VCaP (cell line): Measurements from ENCODE around the gene PPIA.

Source experiments
- H3K27ac ChIP-seq: fragments of 450-650 bp; 2 replicates; pipeline ENCODE4 v1.5.1; 2017
- TF ChIP-seq, protein P1 (sequence below): fragments of 450-650 bp; conservative IDR thresholded peaks from 2 replicates; pipeline ENCODE4 v1.5.1; 2017; ENCODE audit warnings: mild to moderate bottlenecking, moderate library complexity

PPIA gene

DNA sequence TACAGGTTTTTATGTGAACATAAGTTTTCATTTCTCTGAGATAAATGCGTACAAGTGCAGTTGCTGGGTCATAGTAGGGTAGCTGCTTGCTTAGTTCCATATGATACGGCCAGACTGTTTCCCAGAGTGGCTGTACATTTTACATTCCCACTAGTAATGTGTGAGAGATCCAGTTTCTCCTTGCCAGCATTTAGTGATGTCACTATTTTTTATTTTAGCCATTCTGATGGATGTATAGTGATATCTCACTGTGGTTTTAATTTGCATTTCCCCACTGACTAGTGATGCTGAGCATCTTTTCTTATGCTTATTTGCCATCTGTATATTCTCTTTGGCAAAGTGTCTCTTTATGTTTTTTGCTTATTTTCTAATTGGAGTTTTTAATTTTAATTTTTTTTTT lies 43.7 kb upstream of the PPIA start:
- H3K27ac ChIP-seq: no peak overlapping the region
- TF ChIP-seq, protein P1, sequence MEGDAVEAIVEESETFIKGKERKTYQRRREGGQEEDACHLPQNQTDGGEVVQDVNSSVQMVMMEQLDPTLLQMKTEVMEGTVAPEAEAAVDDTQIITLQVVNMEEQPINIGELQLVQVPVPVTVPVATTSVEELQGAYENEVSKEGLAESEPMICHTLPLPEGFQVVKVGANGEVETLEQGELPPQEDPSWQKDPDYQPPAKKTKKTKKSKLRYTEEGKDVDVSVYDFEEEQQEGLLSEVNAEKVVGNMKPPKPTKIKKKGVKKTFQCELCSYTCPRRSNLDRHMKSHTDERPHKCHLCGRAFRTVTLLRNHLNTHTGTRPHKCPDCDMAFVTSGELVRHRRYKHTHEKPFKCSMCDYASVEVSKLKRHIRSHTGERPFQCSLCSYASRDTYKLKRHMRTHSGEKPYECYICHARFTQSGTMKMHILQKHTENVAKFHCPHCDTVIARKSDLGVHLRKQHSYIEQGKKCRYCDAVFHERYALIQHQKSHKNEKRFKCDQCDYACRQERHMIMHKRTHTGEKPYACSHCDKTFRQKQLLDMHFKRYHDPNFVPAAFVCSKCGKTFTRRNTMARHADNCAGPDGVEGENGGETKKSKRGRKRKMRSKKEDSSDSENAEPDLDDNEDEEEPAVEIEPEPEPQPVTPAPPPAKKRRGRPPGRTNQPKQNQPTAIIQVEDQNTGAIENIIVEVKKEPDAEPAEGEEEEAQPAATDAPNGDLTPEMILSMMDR: no peak

DNA sequence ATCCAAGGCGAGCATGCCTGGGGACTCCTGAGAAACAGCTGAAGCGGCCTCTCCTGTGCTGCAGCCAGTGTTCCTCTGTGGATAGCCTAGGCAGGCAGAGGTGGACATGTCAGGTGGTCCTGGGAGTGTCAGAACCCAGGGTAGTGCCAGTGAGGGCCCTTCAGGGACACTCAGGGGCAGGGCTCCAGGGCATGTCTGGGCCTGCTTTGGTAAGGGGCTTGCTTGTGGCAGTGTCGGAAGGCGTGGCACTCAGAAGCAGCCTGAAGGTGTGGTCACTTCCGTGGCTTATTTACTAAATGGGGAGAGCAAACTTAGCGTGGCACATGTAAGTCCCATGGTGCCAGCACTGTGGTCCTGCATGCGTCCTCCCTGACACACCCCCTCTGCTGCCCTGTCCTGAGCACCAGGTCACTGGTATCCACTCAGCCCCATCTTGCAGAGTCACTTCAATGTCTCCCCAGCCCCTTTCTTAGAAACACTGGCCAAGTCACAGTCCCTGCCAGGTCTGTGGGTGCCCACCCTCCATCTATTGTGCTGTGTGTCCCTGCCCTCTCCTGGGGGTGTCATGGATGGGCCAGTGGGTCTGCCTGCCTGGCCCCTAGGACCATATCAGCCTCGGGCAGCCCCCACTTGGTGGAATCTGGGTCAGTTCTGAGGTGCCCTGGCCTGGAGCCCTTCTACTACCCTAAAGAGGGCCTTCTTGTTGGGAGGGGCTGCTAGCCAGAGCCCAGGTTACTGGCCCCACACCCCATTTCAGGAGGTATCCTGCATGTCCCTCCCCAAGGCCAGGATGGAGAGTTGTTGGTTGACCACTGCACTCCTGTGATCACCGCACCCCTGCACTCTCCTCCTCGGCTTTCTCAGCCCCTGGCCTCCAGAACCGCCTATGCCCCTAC lies 41.4 kb upstream of the PPIA start:
- TF ChIP-seq, protein P1: no peak
- no peak overlapping the region; the same call in 1 of the 2 replicates for H3K27ac ChIP-seq

DNA sequence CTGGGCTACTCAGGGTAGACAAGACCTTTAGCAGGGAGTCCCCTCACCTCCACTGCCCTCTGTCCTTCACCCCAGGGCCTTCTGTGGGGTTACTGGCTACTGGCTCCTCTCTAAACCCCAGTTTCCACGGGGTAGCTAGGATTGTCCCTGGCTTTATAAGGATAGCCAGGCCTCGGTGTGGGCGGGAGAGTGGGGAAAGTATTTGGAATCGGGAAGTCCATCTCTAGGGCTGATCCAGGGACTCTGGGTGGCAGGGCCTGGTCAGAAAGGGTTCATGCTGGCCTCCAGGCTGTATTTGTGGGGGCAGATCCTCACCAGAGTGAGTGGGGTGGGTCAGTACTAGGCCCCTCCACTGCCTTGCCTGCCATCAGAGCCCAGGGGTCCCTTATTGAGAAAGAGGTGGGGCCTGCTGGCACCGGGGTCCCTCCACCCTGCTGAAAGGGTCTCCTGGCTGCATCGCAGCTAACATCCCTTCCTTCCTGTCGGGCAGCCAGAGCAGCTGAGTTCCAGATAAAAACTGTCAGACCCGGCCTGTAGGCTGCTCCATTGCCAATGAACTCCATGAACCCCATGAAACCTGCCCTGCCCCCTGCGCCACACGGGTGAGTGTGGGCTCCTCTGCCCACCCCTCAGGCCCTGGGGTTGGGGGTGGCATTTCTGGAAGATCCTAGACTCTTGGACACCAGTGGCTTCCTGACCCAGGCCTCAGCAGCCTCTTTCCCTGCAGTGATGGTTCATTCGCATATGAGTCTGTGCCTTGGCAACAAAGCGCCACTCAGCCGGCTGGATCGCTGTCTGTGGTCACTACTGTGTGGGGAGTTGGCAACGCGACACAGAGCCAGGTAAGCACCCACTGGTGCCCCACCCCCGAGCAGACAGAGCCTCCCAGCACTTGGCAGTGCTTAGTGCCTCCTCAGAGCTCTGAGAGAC lies 40.5 kb upstream of the PPIA start:
- H3K27ac ChIP-seq: no peak overlapping the region; the same call in 1 of the 2 replicates
- TF ChIP-seq, protein P1: no peak

DNA sequence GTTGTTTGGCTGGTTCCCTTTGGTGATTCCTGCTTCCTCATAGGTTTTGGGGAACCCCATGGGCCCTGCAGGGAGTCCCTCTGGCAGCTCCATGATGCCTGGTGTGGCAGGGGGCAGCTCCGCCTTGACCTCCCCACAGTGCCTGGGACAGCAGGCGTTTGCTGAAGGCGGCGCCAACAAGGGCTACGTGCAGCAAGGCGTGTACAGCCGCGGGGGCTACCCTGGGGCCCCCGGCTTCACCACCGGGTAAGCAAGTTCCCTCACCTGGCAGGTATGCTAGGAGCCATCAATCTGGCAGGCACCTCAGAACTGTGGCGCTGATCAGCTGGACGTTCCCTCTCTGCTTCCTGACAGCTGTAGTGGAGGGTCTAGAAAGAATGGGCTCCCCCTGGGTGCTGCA lies 39.6 kb upstream of the PPIA start:
- TF ChIP-seq, protein P1: no peak
- no peak overlapping the region for H3K27ac ChIP-seq

DNA sequence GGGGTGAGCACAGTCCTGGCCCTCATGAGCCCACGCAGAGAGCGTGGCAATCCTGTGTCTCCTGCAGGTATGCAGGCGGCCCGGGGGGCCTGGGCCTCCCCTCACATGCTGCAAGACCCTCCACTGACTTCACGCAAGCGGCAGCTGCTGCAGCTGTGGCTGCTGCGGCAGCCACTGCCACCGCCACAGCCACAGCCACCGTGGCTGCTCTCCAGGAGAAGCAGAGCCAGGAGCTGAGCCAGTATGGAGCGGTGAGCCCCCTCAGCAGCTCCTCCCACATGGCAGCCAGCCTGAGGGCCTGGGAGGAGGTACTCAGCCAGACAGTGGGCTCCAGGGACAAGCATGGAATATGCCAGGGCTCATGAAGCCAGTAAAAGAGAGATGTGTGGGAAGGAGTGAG lies 39.2 kb upstream of the PPIA start:
- no peak overlapping the region for H3K27ac ChIP-seq
- TF ChIP-seq, protein P1: no peak

DNA sequence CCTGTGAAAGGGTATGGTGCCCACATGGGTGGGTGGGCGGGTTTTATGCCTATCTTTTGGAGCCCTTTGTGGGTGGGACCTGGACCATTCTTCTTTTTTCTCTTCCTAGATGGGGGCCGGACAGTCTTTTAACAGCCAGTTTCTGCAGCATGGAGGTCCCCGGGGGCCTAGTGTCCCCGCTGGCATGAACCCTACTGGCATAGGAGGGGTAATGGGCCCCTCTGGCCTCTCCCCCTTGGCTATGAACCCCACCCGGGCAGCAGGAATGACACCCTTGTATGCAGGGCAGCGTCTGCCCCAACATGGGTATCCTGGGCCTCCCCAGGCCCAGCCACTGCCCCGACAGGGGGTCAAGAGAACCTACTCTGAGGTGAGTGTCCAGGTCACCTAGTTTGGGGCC lies 38.7 kb upstream of the PPIA start:
- H3K27ac ChIP-seq: no peak overlapping the region
- TF ChIP-seq, protein P1: no peak

DNA sequence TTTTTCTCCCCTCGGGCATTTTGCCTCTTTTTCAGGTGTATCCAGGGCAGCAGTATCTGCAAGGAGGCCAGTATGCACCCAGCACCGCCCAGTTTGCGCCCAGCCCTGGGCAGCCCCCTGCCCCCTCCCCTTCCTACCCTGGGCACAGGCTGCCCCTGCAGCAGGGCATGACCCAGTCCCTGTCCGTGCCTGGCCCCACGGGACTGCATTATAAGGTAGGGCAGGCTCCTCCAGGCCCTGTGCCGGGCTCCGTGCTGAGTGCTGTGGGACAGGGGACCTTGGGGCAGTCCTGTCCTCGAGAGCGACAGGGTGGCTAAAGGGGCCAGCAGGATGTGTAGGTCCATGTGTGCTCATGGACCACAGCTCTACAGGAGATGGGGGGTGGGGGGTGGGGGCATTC lies 37.2 kb upstream of the PPIA start:
- no peak overlapping the region for H3K27ac ChIP-seq
- TF ChIP-seq, protein P1: no peak
